ENCODE measurements around the gene ESYT2. TPM values are rescaled to one million over a fixed set of nuclear protein-coding genes. Genes with fewer than 3 reads are reported as not detected.

ESYT2 gene
- total and polyA plus RNA-seq, 2 of the 4 experiments (the other 2 are of a cell fraction) = 26.7 to 69.9 TPM

GRCh38 chr7:158804335-158804734, 25.0 kb downstream of the ESYT2 start:
- peaks cover 25 to 67% of the 10 kb centered on the region in 2 experiments for H3K79me1 ChIP-seq (ENCODE audit: low read depth in 1 of 2, low read length in 2 of 2)
- CTCF ChIA-PET = interaction anchor here (0.7 kb wide), 1 partner anchor 33 kb away, joined by 6 read pairs; no protein-coding TSS in a partner anchor
- no peak overlapping the region; the same call in 1 of the 2 replicates for H3K23ac ChIP-seq (ENCODE audit: low read depth, low read length)
- H4K20me1 ChIP-seq (ENCODE audit: insufficient read depth, low read length) = peaks cover 8% of the 10 kb centered on the region; the same call in 1 of the 2 replicates
- no peaks in the 10 kb centered on the region for H3K27me3 ChIP-seq (ENCODE audit: control insufficient read depth, insufficient read depth, low read length)
- H3K4me2 ChIP-seq (ENCODE audit: low read depth, low read length) = no peak overlapping the region
- H3K18ac ChIP-seq (ENCODE audit: low read depth, low read length) = no peak overlapping the region
- no peak overlapping the region; a peak in 1 of 4 replicates for H4K8ac ChIP-seq (ENCODE audit: low read depth in 2 of 2, low read length in 2 of 2)
- DNase-seq (no peak), ATAC-seq (ENCODE audit: low read depth) (no peak)
- H2AFZ ChIP-seq (replicated peaks; ENCODE audit: low read length, poor library complexity) = no peak overlapping the region
- H3K9me3 ChIP-seq (ENCODE audit: control insufficient read depth, insufficient read depth, low read length) = no peaks in the 10 kb centered on the region
- in situ Hi-C loops (cut with MboI; ENCODE audit: low sequenced_read_pairs) = no loop called here
- H2BK5ac ChIP-seq (ENCODE audit: low read depth, low read length, poor library complexity, severe bottlenecking) = no peak overlapping the region
- H2AK9ac ChIP-seq (replicated peaks; ENCODE audit: low read depth, low read length, poor library complexity) = no peak overlapping the region
- H2AK5ac ChIP-seq (ENCODE audit: low read depth, low read length) = no peak overlapping the region
- no peak overlapping the region for H3K56ac ChIP-seq (ENCODE audit: extremely low read depth, insufficient read depth, low read length)
- POLR2A ChIA-PET (ENCODE audit: unreplicated experiment) = no interaction called here
- no peak overlapping the region for H4K5ac ChIP-seq (ENCODE audit: low read depth, low read length)
- H3K4me1 ChIP-seq (ENCODE audit: control insufficient read depth, insufficient read depth, low read length) = peaks cover 6% of the 10 kb centered on the region
- H2BK20ac ChIP-seq (ENCODE audit: low read depth, low read length) = no peak overlapping the region
- H4K91ac ChIP-seq (ENCODE audit: insufficient read depth, low read depth, low read length) = no peak overlapping the region
- intact Hi-C loops (cut with micrococcal nuclease) = no loop called here
- no peak overlapping the region for H3K14ac ChIP-seq (replicated peaks; ENCODE audit: low read depth, low read length)
- no peak overlapping the region for H3K9ac ChIP-seq (ENCODE audit: low read depth, low read length)
- 89% methylated on average over 16 of the region's 22 CpGs; no CpG with 5 or more reads in 1 of the 2 experiments for WGBS, 2 experiments (ENCODE audit: extremely low coverage in 2 of 2, insufficient read length in 1 of 2)
- peaks cover 4% of the 10 kb centered on the region; the same call in 1 of the 2 replicates for H3K36me3 ChIP-seq (ENCODE audit: control insufficient read depth, insufficient read depth, low read length)
- TF ChIP-seq RAD21 (IDR thresholded peaks at IDR 0.05; ENCODE audit: low read length) = no peak
- TF ChIP-seq NFE2L2 (IDR thresholded peaks at IDR 0.05; ENCODE audit: low read depth, low read length) = no peak
- no peak for TF ChIP-seq CTCF (conservative IDR thresholded peaks at IDR 0.05; ENCODE audit: low read depth, low read length)
- TF ChIP-seq RCOR1 (IDR thresholded peaks at IDR 0.05; ENCODE audit: insufficient replicate concordance, low read length) = no peak
- TF ChIP-seq CEBPB (IDR thresholded peaks at IDR 0.05; ENCODE audit: low read depth, low read length) = no peak
- no peak for TF ChIP-seq RFX5 (IDR thresholded peaks at IDR 0.05; ENCODE audit: low read depth, low read length)
- no peak for TF ChIP-seq MAFK (IDR thresholded peaks at IDR 0.05; ENCODE audit: low read depth, low read length)
- no peak for TF ChIP-seq POLR2A (IDR thresholded peaks at IDR 0.05; ENCODE audit: low read depth, low read length)
- TF ChIP-seq BHLHE40 (IDR thresholded peaks at IDR 0.05; ENCODE audit: low read depth, low read length) = no peak
- no peak for TF ChIP-seq USF2 (IDR thresholded peaks at IDR 0.05; ENCODE audit: low read depth, low read length)
- no peak for TF ChIP-seq SMC3 (IDR thresholded peaks at IDR 0.05; ENCODE audit: low read depth, low read length)
- no peak for TF ChIP-seq ELK1 (IDR thresholded peaks at IDR 0.05; ENCODE audit: borderline replicate concordance, low read depth, low read length)
- no peak for TF ChIP-seq FOS (IDR thresholded peaks at IDR 0.05; ENCODE audit: low read depth, low read length)
- TF ChIP-seq MAZ (IDR thresholded peaks at IDR 0.05; ENCODE audit: borderline replicate concordance, low read depth, low read length) = no peak
- TF ChIP-seq CHD1 (IDR thresholded peaks at IDR 0.05; ENCODE audit: low read depth, low read length) = no peak
- TF ChIP-seq MXI1 (IDR thresholded peaks at IDR 0.05; ENCODE audit: borderline replicate concordance, low read depth, low read length) = no peak
- H3K4ac ChIP-seq (ENCODE audit: low read depth, low read length) = no peak overlapping the region
- H2BK15ac ChIP-seq (ENCODE audit: low read depth, low read length) = no peak overlapping the region
- H3K4me3 ChIP-seq (ENCODE audit: insufficient read depth, low read depth, low read length) = no peak overlapping the region
- no peak overlapping the region for H3K27ac ChIP-seq (ENCODE audit: insufficient read depth, low read length)
- dilution Hi-C loops (cut with HindIII; ENCODE audit: low sequenced_read_pairs, unreplicated experiment) = no loop called here
- H2BK120ac ChIP-seq (ENCODE audit: low read depth, low read length) = no peak overlapping the region
- H3K9me1 ChIP-seq (ENCODE audit: insufficient read depth, low read length) = peaks cover 3% of the 10 kb centered on the region
- no TSS peak for BruUV-seq (replicated peaks)
